NCI-H748 (cell line): ENCODE data around the gene MTMR6.

Experiments used
- DNase-seq: peaks from one replicate; lab custom pipeline; 2025; ENCODE audit not compliant: unreplicated experiment; lab: John Stamatoyannopoulos, UW

MTMR6 gene

GRCh38 chr13:25222740-25223139 lies 64.5 kb downstream of the MTMR6 start:
- DNase-seq = no peak

DNA sequence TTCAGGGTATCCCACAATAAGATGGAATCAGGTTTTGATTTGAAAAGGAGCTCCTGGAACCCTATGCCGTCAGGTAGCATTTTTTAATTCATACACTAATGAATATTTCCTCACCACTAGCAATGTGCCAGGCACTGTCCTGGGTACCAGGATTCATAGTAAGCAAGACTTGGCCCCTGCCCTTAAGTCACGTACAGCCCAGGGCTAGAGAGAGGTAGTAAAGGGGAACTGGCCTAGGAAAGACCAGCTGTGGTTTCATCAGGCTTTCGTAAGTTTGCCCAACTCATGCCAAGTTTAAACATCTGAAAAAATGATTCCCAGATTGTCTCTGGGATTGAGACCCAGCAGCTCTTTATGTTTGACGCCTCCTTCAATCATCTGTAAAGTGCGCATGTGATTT lies 69.3 kb downstream of the MTMR6 start:
- DNase-seq = no peak

DNA sequence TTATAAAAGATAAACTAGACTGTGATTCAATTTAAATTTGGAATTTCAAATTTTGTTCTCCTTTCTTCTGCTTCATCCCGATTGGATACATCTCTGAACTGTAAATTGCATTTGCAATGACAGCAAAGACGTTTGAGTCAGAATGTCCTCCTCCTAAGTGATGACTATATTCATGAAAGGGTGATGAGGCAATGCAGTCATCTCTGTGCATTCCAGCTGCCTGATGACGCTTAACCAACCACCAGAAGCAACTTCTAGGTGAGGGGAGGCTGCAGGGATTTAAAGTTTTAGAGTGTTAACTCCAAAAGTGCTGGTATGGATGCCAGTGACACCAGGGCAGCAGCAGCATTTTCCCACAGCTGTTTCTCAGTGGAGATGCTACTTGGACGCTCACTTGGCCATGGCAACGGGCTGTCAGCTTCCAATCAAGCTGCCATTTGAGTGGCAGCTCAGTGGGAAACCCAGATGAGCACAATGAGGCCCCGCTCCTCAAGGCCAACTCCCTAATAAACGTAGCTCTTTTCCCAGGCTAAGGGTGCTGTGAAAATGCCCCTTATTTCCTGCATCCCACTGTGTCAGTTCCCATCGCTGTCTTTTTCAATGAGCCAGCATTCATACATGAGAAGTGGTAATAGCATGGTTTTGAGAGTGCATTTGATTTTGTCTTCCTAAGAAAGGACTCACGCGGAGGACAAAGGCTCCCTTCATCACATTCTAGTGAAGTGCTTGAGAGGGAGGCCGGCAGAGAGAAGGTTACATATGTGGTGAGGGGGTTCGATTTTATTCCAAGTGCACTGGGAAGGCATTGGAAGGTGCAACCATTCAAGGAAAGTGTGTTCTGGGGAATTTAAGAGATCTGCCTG lies 70.0 kb downstream of the MTMR6 start:
- DNase-seq = peak; percentile 46

- no peak for DNase-seq
These were observed 72.1 kb downstream of the MTMR6 start for GRCh38 chr13:25215253-25215575.

- no peak for DNase-seq
These were observed 72.6 kb downstream of the MTMR6 start for GRCh38 chr13:25214491-25215252.

DNA sequence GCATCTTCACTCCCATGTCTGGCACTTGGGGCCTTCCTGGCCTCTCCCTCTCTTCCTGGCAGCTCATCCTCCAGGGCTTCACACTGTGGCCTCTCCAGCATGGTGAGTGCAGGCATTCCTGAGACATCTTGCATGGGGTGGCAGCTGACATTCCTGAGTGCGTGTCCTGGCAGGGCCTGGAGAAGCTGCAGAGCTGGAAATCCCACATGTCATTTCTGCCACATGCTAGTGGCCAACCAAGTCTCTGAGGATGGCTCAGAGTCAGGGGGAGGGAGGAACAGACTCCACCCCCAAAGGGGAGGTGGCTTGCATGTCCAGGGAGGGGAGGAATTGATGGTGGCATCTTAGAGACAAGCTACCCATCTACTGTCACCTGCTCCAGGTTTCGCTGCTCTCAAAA lies 73.6 kb downstream of the MTMR6 start:
- DNase-seq = no peak

- no peak for DNase-seq
These were observed 76.3 kb downstream of the MTMR6 start for GRCh38 chr13:25210842-25211569.

DNA sequence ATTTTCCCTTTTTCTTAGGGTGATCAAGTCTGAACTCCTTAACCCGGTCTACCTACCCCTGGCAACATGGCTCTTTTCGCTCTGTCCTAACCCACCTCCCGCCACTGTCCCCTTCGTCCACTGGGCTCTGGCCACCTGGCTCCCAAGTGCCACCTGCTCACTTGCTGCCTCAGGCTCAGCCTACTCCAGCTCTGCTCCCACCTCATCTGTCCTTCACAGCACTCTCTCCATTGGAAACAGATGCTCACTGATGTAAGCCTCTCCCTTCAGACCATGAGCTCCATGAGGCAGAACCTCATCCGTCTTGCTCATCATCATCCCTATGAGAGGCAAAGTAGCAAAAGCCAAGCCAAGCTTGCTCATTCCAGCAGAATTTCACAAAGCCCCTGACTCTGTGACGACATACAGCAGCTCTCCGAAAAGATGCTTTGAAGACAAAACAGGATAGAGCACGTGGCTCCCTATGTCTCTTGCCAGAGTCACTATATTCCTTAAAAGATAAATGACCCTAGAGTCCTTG lies 79.9 kb downstream of the MTMR6 start:
- no peak for DNase-seq

DNA sequence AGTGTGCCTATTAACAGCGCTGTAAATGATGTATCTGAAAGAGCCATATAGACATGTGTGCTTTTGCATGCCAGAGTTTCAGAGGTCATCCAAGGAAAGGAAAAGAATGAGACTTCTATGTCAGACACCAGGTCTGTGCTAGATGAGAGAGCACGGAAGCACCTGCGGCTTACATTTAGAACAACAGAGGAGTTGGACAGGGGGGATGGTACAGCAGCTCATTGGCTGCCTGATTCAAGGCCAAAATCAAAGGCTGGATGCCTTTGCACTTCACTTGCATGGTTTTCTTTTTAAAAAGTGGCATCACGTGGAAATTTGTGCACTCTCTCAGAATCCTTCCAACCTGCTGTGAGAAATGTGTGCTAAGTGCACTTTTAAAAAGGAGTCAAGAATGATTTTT lies 82.4 kb downstream of the MTMR6 start:
- DNase-seq = no peak

DNA sequence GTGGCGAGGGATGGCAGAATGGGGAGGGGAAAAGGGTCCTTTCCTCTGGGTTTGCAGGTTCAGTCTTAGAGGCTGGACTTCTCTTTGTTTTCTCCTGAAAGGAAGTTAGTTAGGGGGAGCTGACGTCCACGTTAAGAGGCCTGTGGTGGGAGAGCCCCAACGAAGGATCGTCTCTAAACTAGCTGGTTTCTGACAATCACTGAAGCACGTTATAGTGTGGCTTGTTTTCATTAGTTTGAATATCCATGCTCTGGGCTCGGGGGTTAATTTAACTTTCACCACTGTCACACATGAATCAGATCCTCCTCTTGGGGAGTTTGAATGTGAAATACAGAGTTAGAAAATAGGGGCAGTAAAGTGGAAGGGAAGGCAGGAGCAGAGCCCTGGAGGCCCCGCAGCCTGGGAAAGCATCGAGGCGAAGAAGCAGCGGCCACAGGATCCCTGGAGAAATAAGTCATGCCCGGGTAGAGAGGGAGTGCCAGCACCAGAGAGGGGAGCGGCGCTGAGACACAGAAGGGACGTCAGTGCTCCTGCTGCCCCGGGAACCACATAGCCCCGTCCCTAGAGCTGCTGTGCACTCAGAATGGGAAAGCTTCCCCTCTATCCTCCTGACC lies 84.1 kb downstream of the MTMR6 start:
- DNase-seq = no peak

DNA sequence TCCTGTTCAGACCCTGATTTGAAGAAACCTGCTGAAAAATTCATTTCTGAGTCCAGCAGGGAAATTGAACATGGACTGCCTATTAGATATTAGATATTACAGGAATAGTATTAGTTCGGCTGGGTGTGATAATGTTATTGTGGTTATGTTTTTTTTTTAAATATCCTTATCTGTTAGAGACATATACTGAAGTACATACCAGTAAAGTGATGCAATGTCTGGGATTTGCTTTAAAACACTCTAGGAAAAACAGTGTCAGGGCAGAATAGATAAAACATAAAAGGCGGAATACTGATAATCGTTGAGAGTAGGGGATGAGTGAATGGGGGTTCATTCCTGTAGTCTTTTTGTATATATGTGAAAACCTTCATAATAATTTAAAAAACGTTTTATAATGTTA lies 86.5 kb downstream of the MTMR6 start:
- no peak for DNase-seq

DNA sequence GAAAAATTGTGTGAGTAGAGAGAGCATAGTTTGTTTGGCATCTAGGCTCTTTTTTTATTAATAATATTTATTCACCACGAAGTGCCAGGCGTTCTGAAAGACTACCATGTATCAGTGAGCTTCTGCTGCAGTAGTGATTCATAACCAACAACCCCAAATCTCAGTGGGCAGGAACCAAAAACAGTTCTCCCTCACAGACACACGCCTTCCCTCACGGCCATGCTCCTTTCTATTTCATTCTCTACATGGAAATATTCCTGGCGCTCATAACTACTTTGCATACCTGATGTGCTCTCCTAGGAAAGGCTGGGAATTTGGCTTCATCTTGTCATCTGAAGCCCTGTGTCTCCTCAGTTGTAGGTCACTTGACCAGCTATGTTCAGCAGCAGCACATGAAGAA lies 88.6 kb downstream of the MTMR6 start:
- no peak for DNase-seq

DNA sequence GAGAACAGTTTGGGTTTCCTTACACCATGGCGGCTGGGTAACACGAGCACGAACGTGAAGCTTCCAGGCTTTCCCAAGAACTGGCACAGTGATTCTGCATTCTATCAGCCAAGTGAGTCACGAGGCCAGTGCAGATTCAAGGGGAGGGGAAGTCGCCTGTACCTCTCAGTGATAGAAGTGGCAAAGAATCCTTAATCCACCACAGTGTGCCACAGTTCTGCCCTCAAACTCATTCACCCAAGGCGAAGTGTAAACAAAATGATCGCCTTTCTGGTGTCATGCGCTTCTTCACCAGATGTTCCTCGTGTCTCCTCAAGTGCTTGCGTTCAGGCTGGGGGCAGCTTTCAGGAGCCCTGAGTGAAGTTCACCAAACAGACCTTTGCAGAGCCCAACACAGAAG lies 90.3 kb downstream of the MTMR6 start:
- DNase-seq = no peak
